Caco-2 (cell line): ENCODE data around the gene FAM89A. TPM values are rescaled to one million over a fixed set of nuclear protein-coding genes. Genes with fewer than 3 reads are reported as not detected.

Source experiments
- BruUV-seq: library from RNA; stranded (reverse); fragments of 400-500 nt; replicated peaks from 2 replicates; lab custom pipeline; 2021; lab: Mats Ljungman, UMichigan
- CTCF ChIA-PET: fragments of 300-600 bp; sonication (Branson Sonifier 250); formaldehyde crosslinking; loops from one replicate; lab custom pipeline; 2022; ENCODE audit warnings: antibody characterized with exemption; lab: Charles Lee
- POLR2A ChIA-PET: fragments of 300-600 bp; sonication (Branson Sonifier 250); formaldehyde crosslinking; loops from one replicate; lab custom pipeline; 2022; ENCODE audit warnings: antibody characterized with exemption; lab: Charles Lee
- DNase-seq, 2 experiments: peaks; one replicate each; pipeline versions ENCODE4 v3.0.0 to v3.0.0-alpha.2; 2020 to 2022
- H3K27me3 ChIP-seq: replicated peaks from 2 replicates; pipeline ENCODE4 v1.6.0; 2011; ENCODE audit warnings: low read length; ENCODE audit not compliant: control insufficient read depth, insufficient read depth
- H3K36me3 ChIP-seq: 2 replicates; pipeline ENCODE4 v1.5.1; 2011; ENCODE audit warnings: low read length; ENCODE audit not compliant: control insufficient read depth, insufficient read depth
- H3K4me1 ChIP-seq: fragments of 250-450 bp; sonication (Bioruptor Pico); 2 replicates; pipeline ENCODE4 v1.5.1; 2020; ENCODE audit warnings: mild to moderate bottlenecking
- H3K4me3 ChIP-seq: 2 replicates; pipeline ENCODE4 v1.5.1; 2011; ENCODE audit warnings: low read depth, mild to moderate bottlenecking, control low read depth, low read length
- H3K9me3 ChIP-seq: fragments of 250-450 bp; sonication (Bioruptor Pico); 2 replicates; pipeline ENCODE4 v1.5.1; 2020; ENCODE audit warnings: mild to moderate bottlenecking, moderate library complexity
- H3K27ac Mint-ChIP-seq: one replicate; pipeline ENCODE4 v1.8.0; 2022; ENCODE audit warnings: mixed read lengths; ENCODE audit not compliant: unreplicated experiment
- H3K27me3 Mint-ChIP-seq: one replicate; pipeline ENCODE4 v1.8.0; 2022; ENCODE audit warnings: mixed read lengths; ENCODE audit not compliant: insufficient read depth, unreplicated experiment
- H3K36me3 Mint-ChIP-seq: one replicate; pipeline ENCODE4 v1.8.0; 2022; ENCODE audit warnings: mild to moderate bottlenecking, mixed read lengths; ENCODE audit not compliant: insufficient read depth, unreplicated experiment
- H3K4me1 Mint-ChIP-seq: one replicate; pipeline ENCODE4 v1.8.0; 2022; ENCODE audit warnings: low read depth, mixed read lengths; ENCODE audit not compliant: unreplicated experiment
- H3K4me3 Mint-ChIP-seq: one replicate; pipeline ENCODE4 v1.8.0; 2022; ENCODE audit warnings: mild to moderate bottlenecking, moderate library complexity, mixed read lengths; ENCODE audit not compliant: unreplicated experiment
- H3K9me3 Mint-ChIP-seq: one replicate; pipeline ENCODE4 v1.8.0; 2022; ENCODE audit warnings: mixed read lengths; ENCODE audit not compliant: unreplicated experiment
- CTCF ChIP-seq, 2 experiments: fragments of 200-600 bp in 1 of 2; IDR thresholded peaks; 1 replicate in 1 of 2; 2 replicates in 1 of 2; pipeline versions ENCODE4 v1.5.1 to v1.8.0; 2011 to 2022; ENCODE audit warnings: antibody characterized with exemption in 1 of 2, control low read depth in 1 of 2, inconsistent platforms in 1 of 2, low read depth in 1 of 2, low read length in 1 of 2, mild to moderate bottlenecking in 1 of 2, moderate library complexity in 1 of 2; ENCODE audit not compliant: insufficient read depth in 1 of 2, severe bottlenecking in 1 of 2, unreplicated experiment in 1 of 2
- intact Hi-C: fragments of 100-400 bp; cut with micrococcal nuclease; formaldehyde crosslinking; loops from one replicate; pipeline ENCODE4 v1.10.0; 2022; ENCODE audit not compliant: unreplicated experiment
- total RNA-seq: library from RNA; stranded (reverse); gene quantifications from 2 replicates; pipeline ENCODE4 v1.2.3, GENCODE V29; 2022

The FAM89A gene
- total RNA-seq, 1 experiment from 2014 or later = 44.2 TPM

GRCh38 chr1:231021540-231022031 is 18.5 kb downstream of the FAM89A start:
- Mint-ChIP-seq H3K9me3 (no peaks in the 10 kb centered on the region), H3K4me1 (no peaks in the 10 kb centered on the region), H3K27me3 (no peaks in the 10 kb centered on the region), H3K4me3 (no peak overlapping the region), H3K36me3 (peaks cover 39% of the 10 kb centered on the region), H3K27ac (no peak overlapping the region)
- Histone ChIP-seq H3K27me3 (no peaks in the 10 kb centered on the region), H3K4me1 (no peaks in the 10 kb centered on the region), H3K36me3 (no peaks in the 10 kb centered on the region; the same call in 1 of the 2 replicates), H3K4me3 (no peak overlapping the region), H3K9me3 (no peaks in the 10 kb centered on the region)
- TF ChIP-seq CTCF (IDR thresholded peaks at IDR 0.05; ENCODE audit: insufficient read depth in 1 of 2, low read depth in 1 of 2, low read length in 1 of 2, severe bottlenecking in 1 of 2, unreplicated experiment in 1 of 2) = no peak
- ChIA-PET CTCF (no interaction called here), POLR2A (interaction anchor here (0.6 kb wide), 1 partner anchor 1760 kb away, joined by 5 read pairs; no protein-coding TSS in a partner anchor)
- BruUV-seq = no TSS peak
- intact Hi-C loops = no loop called here
- no peak for DNase-seq

- Mint-ChIP-seq H3K4me3 (no peak overlapping the region), H3K9me3 (no peaks in the 10 kb centered on the region), H3K27me3 (no peaks in the 10 kb centered on the region), H3K4me1 (no peaks in the 10 kb centered on the region), H3K27ac (no peak overlapping the region), H3K36me3 (peaks cover 33% of the 10 kb centered on the region)
- H3K9me3 ChIP-seq = no peaks in the 10 kb centered on the region
- ChIA-PET POLR2A (interaction anchor here (0.6 kb wide), 1 partner anchor 1760 kb away, joined by 5 read pairs; no protein-coding TSS in a partner anchor), CTCF (no interaction called here)
- no peaks in the 10 kb centered on the region for H3K27me3 ChIP-seq
- no peak overlapping the region for H3K4me3 ChIP-seq
- H3K4me1 ChIP-seq = no peaks in the 10 kb centered on the region
- DNase-seq = no peak
- intact Hi-C loops = no loop called here
- no peak for TF ChIP-seq CTCF (IDR thresholded peaks at IDR 0.05; ENCODE audit: insufficient read depth in 1 of 2, low read depth in 1 of 2, low read length in 1 of 2, severe bottlenecking in 1 of 2, unreplicated experiment in 1 of 2)
- no TSS peak for BruUV-seq
- H3K36me3 ChIP-seq = no peaks in the 10 kb centered on the region; the same call in 1 of the 2 replicates
These were observed 19.2 kb downstream of the FAM89A start for GRCh38 chr1:231020816-231021215.

GRCh38 chr1:231020139-231020601 is 19.9 kb downstream of the FAM89A start:
- Histone ChIP-seq H3K9me3 (no peaks in the 10 kb centered on the region), H3K4me1 (no peaks in the 10 kb centered on the region), H3K36me3 (peaks cover 1% of the 10 kb centered on the region; the same call in 1 of the 2 replicates), H3K4me3 (no peak overlapping the region), H3K27me3 (no peaks in the 10 kb centered on the region)
- H3K4me3 Mint-ChIP-seq = no peak overlapping the region
- H3K36me3 Mint-ChIP-seq = peaks cover 33% of the 10 kb centered on the region
- ChIA-PET POLR2A (no interaction called here), CTCF (no interaction called here)
- no peaks in the 10 kb centered on the region for H3K4me1 Mint-ChIP-seq
- no peak overlapping the region for H3K27ac Mint-ChIP-seq
- no peak for DNase-seq
- no TSS peak for BruUV-seq
- H3K9me3 Mint-ChIP-seq = no peaks in the 10 kb centered on the region
- intact Hi-C loops = no loop called here
- TF ChIP-seq CTCF (IDR thresholded peaks at IDR 0.05; ENCODE audit: insufficient read depth in 1 of 2, low read depth in 1 of 2, low read length in 1 of 2, severe bottlenecking in 1 of 2, unreplicated experiment in 1 of 2) = no peak
- no peaks in the 10 kb centered on the region for H3K27me3 Mint-ChIP-seq
